Liver (tissue), 9 donors: ENCODE measurements around the gene HJURP. TPM values are rescaled to one million over a fixed set of nuclear protein-coding genes. Genes with fewer than 3 reads are reported as not detected.

ENCODE experiments used
- DNase-seq: peaks from one replicate; pipeline ENCODE4 v3.0.0-alpha.2; 2017; ENCODE audit warnings: low spot score
- H3K27ac ChIP-seq, 2 donors: one replicate each; pipeline ENCODE4 v1.7.0; 2013; ENCODE audit warnings: inconsistent platforms in 2 of 2, low read length in 2 of 2, control low read depth in 1 of 2, low read depth in 1 of 2, mild to moderate bottlenecking in 1 of 2
- H3K27me3 ChIP-seq, 4 donors: one replicate each; pipeline versions ENCODE4 v1.6.1 to v1.7.0; 2013; ENCODE audit warnings: low read length in 3 of 4, inconsistent platforms in 1 of 4, mild to moderate bottlenecking in 1 of 4, moderate library complexity in 1 of 4; ENCODE audit not compliant: control insufficient read depth in 4 of 4, insufficient read depth in 4 of 4
- H3K36me3 ChIP-seq, 4 donors: one replicate each; pipeline versions ENCODE4 v1.6.1 to v1.7.0; 2013; ENCODE audit warnings: low read length in 3 of 4, mild to moderate bottlenecking in 3 of 4, low read depth in 1 of 4, moderate library complexity in 1 of 4; ENCODE audit not compliant: control insufficient read depth in 4 of 4, insufficient read depth in 3 of 4
- H3K4me1 ChIP-seq, 4 donors: one replicate each; pipeline versions ENCODE4 v1.6.1 to v1.7.0; 2013; ENCODE audit warnings: low read length in 3 of 4, mild to moderate bottlenecking in 3 of 4, moderate library complexity in 1 of 4; ENCODE audit not compliant: control insufficient read depth in 4 of 4, insufficient read depth in 4 of 4
- H3K4me3 ChIP-seq, 3 donors: one replicate each; pipeline versions ENCODE4 v1.6.1 to v1.7.0; 2013; ENCODE audit warnings: low read length in 3 of 3, control low read depth in 1 of 3, low read depth in 1 of 3, mild to moderate bottlenecking in 1 of 3
- H3K9ac ChIP-seq, 2 donors: one replicate each; pipeline ENCODE4 v1.7.0; 2013; ENCODE audit warnings: low read length in 2 of 2, mild to moderate bottlenecking in 2 of 2, moderate library complexity in 2 of 2, control low read depth in 1 of 2, low read depth in 1 of 2
- H3K9me3 ChIP-seq, 4 donors: one replicate each; pipeline versions ENCODE4 v1.6.1 to v1.7.0; 2013; ENCODE audit warnings: low read length in 3 of 4; ENCODE audit not compliant: control insufficient read depth in 4 of 4
- ATF3 ChIP-seq: IDR thresholded peaks from 2 replicates; pipeline ENCODE4 v1.6.1; 2016; ENCODE audit warnings: antibody characterized with exemption
- CTCF ChIP-seq: fragments of 150-350 bp; IDR thresholded peaks from 2 replicates; pipeline ENCODE4 v1.5.1; 2017; ENCODE audit warnings: improper control_type of control experiment, low read depth, low read length; ENCODE audit not compliant: missing input control
- EGR1 ChIP-seq, 2 donors: IDR thresholded peaks; 2 replicates each; pipeline ENCODE4 v1.6.1; 2016 to 2018; ENCODE audit warnings: antibody characterized with exemption in 2 of 2, low read depth in 2 of 2
- FOXA1 ChIP-seq: IDR thresholded peaks from 2 replicates; pipeline ENCODE4 v1.6.1; 2016; ENCODE audit warnings: antibody characterized with exemption
- GABPA ChIP-seq, 2 donors: IDR thresholded peaks in 1 of 2; conservative IDR thresholded peaks in 1 of 2; 2 replicates each; pipeline ENCODE4 v1.6.1; 2016; ENCODE audit warnings: antibody characterized with exemption in 2 of 2, mild to moderate bottlenecking in 1 of 2, moderate library complexity in 1 of 2
- HNF4A ChIP-seq, 2 donors: conservative IDR thresholded peaks; 2 replicates each; pipeline ENCODE4 v1.6.1; 2016; ENCODE audit warnings: antibody characterized with exemption in 2 of 2, mild to moderate bottlenecking in 2 of 2
- JUND ChIP-seq, 2 donors: IDR thresholded peaks; 2 replicates each; pipeline ENCODE4 v1.6.1; 2016; ENCODE audit warnings: antibody characterized with exemption in 2 of 2
- MAX ChIP-seq: IDR thresholded peaks from 2 replicates; pipeline ENCODE4 v1.6.1; 2016; ENCODE audit warnings: antibody characterized with exemption
- NR2F2 ChIP-seq: IDR thresholded peaks from 2 replicates; pipeline ENCODE4 v1.6.1; 2016; ENCODE audit warnings: antibody characterized with exemption
- RAD21 ChIP-seq, 2 donors: IDR thresholded peaks; 2 replicates each; pipeline ENCODE4 v1.6.1; 2016; ENCODE audit warnings: antibody characterized with exemption in 2 of 2, mild to moderate bottlenecking in 2 of 2
- REST ChIP-seq: IDR thresholded peaks from 2 replicates; pipeline ENCODE4 v1.6.1; 2016; ENCODE audit warnings: antibody characterized with exemption, mild to moderate bottlenecking
- RXRA ChIP-seq, 2 donors: IDR thresholded peaks; 2 replicates each; pipeline ENCODE4 v1.6.1; 2017 to 2018; ENCODE audit warnings: antibody characterized with exemption in 2 of 2, mild to moderate bottlenecking in 1 of 2
- SP1 ChIP-seq: IDR thresholded peaks from 2 replicates; pipeline ENCODE4 v1.6.1; 2018; ENCODE audit warnings: antibody characterized with exemption, mild to moderate bottlenecking
- ZBTB33 ChIP-seq: IDR thresholded peaks from 2 replicates; pipeline ENCODE4 v1.6.1; 2016; ENCODE audit warnings: antibody characterized with exemption
- WGBS: extraction: QIAGEN DNeasy Blood & Tissue Kit; methylation state at CpG from one replicate; pipeline ENCODE4 v1.1.7; 2013; 5-methylcytosine and 5-hydroxymethylcytosine counted together
- polyA plus RNA-seq, 2 donors: library from polyadenylated mRNA; stranded (reverse) in 1 of 2; unstranded in 1 of 2; fragments of 200-250 nt in 1 of 2; fragments of >200 nt in 1 of 2; fragmentation: Nextera tagmentation in 1 of 2; extraction: Ambion mirVana in 1 of 2; gene quantifications; one replicate each; pipeline versions ENCODE4 v1.2.1 to v1.2.3, GENCODE V29; 2013 to 2015
- total RNA-seq, 2 donors: library from RNA; depleted of rRNA; stranded (reverse); fragments of >200 nt; gene quantifications; one replicate each; pipeline ENCODE4 v1.2.3, GENCODE V29; 2014
- donor health status: healthy.
- donor health status: healthy.
- donor health status: healthy.
- donor health status: healthy.
- donor health status: healthy.

Gene HJURP
- total and polyA plus RNA-seq, 4 donors: 0.08 to 32.9 (median 1.4) TPM

GRCh38 chr2:233818639-233819621, 35.4 kb downstream of the HJURP start:
- TF ChIP-seq CTCF: no peak
- no peak for TF ChIP-seq GABPA (IDR thresholded peaks at IDR 0.05 in 1 of 2, conservative IDR thresholded peaks at IDR 0.05 in 1 of 2)
- no peak for TF ChIP-seq MAX
- TF ChIP-seq ATF3: no peak
- TF ChIP-seq RXRA (IDR thresholded peaks at IDR 0.05): no peak
- TF ChIP-seq JUND (IDR thresholded peaks at IDR 0.05): no peak
- TF ChIP-seq SP1: no peak
- no peak for TF ChIP-seq EGR1 (IDR thresholded peaks at IDR 0.05; ENCODE audit: low read depth in 2 of 2)
- TF ChIP-seq ZBTB33: no peak
- TF ChIP-seq HNF4A (conservative IDR thresholded peaks at IDR 0.05): no peak
- no peak for TF ChIP-seq FOXA1
- TF ChIP-seq NR2F2: no peak
- TF ChIP-seq RAD21 (IDR thresholded peaks at IDR 0.05): no peak
- TF ChIP-seq REST: no peak
- Histone ChIP-seq H3K9me3 (no peaks in the 10 kb centered on the region), H3K4me1 (peaks cover 6 to 33% (median 21%) of the 10 kb centered on the region in 4 donors), H3K4me3 (no peak overlapping the region), H3K27ac (peak overlapping the region; percentile 19 to 56), H3K36me3 (no peaks in the 10 kb centered on the region), H3K9ac (no peak overlapping the region), H3K27me3 (no peaks in the 10 kb centered on the region)
- DNase-seq: no peak
- WGBS: 84% methylated on average over 17 of the region's 17 CpGs
